ENCODE data around the gene PREX1. TPM values are rescaled to one million over a fixed set of nuclear protein-coding genes. Genes with fewer than 3 reads are reported as not detected.

The PREX1 gene
- total and polyA plus RNA-seq, 9 donors, result 3.8 to 13.6 (median 6.7) TPM

GRCh38 chr20:48658505-48658904 is 169.3 kb downstream of the PREX1 start:
- 86 to 92% (median 89%) methylated on average over 8 of the region's 8 CpGs for WGBS, 3 donors
- no peak overlapping the region for H3K27ac ChIP-seq
- H3K36me3 ChIP-seq, result no peaks in the 10 kb centered on the region
- H3K4me3 ChIP-seq, result no peak overlapping the region
- intact Hi-C loops (cut with DNase I), result loop anchor here in 2 of 4 donors (2.0 to 5.0 kb wide), 2 partner anchors 244 to 249 kb away; no protein-coding TSS in a partner anchor
- no peak for DNase-seq
- no peaks in the 10 kb centered on the region for H3K27me3 ChIP-seq
- no peaks in the 10 kb centered on the region for H3K9me3 ChIP-seq
- TF ChIP-seq POLR2A (IDR thresholded peaks at IDR 0.05) (no peak), EP300 (IDR thresholded peaks at IDR 0.05) (no peak)
- TF ChIP-seq, protein P1, sequence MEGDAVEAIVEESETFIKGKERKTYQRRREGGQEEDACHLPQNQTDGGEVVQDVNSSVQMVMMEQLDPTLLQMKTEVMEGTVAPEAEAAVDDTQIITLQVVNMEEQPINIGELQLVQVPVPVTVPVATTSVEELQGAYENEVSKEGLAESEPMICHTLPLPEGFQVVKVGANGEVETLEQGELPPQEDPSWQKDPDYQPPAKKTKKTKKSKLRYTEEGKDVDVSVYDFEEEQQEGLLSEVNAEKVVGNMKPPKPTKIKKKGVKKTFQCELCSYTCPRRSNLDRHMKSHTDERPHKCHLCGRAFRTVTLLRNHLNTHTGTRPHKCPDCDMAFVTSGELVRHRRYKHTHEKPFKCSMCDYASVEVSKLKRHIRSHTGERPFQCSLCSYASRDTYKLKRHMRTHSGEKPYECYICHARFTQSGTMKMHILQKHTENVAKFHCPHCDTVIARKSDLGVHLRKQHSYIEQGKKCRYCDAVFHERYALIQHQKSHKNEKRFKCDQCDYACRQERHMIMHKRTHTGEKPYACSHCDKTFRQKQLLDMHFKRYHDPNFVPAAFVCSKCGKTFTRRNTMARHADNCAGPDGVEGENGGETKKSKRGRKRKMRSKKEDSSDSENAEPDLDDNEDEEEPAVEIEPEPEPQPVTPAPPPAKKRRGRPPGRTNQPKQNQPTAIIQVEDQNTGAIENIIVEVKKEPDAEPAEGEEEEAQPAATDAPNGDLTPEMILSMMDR (IDR thresholded peaks at IDR 0.05), result no peak
- no peaks in the 10 kb centered on the region for H3K4me1 ChIP-seq (ENCODE audit: insufficient read depth)

- TF ChIP-seq, protein P1 (IDR thresholded peaks at IDR 0.05), result no peak
- TF ChIP-seq EP300 (IDR thresholded peaks at IDR 0.05) (no peak), POLR2A (IDR thresholded peaks at IDR 0.05) (no peak)
- no peaks in the 10 kb centered on the region for H3K4me1 ChIP-seq (ENCODE audit: insufficient read depth)
- H3K27ac ChIP-seq, result no peak overlapping the region
- no peaks in the 10 kb centered on the region for H3K9me3 ChIP-seq
- WGBS, 3 donors, result 83 to 93% (median 87%) methylated on average over 9 of the region's 9 CpGs
- intact Hi-C loops (cut with DNase I), result loop anchor here in 2 of 4 donors (2.0 to 5.0 kb wide), 2 partner anchors 245 to 249 kb away; no protein-coding TSS in a partner anchor
- H3K36me3 ChIP-seq, result no peaks in the 10 kb centered on the region
- H3K27me3 ChIP-seq, result no peaks in the 10 kb centered on the region
- no peak for DNase-seq
- H3K4me3 ChIP-seq, result no peak overlapping the region
Measured at GRCh38 chr20:48658198-48658476, 169.7 kb downstream of the PREX1 start.

DNA sequence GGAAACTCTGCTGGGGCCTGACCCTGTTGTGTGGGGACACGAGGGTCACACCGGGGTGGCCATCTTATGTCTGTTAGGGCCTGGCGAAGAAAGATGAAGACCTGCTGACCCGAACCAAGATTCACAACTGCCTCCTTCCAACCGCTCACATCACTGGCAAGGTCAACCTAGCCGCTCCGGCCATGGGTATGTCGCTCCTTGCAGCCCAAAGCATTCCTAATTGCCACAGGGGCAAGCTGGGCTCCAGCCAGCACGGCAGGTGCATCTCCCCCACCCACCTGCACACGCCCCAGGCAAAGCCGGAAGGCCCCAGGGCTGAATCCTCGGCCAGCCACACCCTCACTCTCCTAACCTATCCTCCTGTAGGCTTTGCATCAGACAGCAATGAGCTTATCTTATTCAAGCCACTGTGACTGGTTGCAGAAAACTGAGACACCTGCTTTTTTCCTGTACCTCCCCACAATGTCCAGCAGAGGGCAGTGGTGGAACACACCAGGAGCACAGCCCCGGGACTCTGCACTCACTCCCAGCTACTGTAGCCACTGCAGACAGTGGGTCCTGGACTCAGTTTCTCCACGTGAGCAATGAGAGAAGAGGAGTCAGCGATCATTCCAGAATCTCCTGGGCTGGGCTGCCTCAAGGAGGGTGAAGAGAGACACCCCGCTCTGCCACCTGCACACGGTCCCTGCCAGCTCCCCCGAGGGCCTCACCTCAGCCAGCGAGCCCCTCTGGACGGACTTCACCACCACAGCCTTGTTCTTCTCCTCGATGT is 170.2 kb downstream of the PREX1 start:
- TF ChIP-seq POLR2A (IDR thresholded peaks at IDR 0.05), result no peak
- TF ChIP-seq, protein P1 (IDR thresholded peaks at IDR 0.05), result peak; percentile 70 to 92 (median 88)
- H3K27me3 ChIP-seq, result no peaks in the 10 kb centered on the region
- H3K9me3 ChIP-seq, result no peaks in the 10 kb centered on the region
- H3K4me1 ChIP-seq (ENCODE audit: insufficient read depth), result no peaks in the 10 kb centered on the region
- DNase-seq, result peak; percentile 61 to 71 (median 64)
- 61 to 65% (median 64%) methylated on average over 21 of the region's 21 CpGs for WGBS, 3 donors
- H3K36me3 ChIP-seq, result no peaks in the 10 kb centered on the region
- intact Hi-C loops (cut with DNase I), result loop anchor here (2.0 to 5.0 kb wide), 4 partner anchors 245 to 250 kb away; no protein-coding TSS in a partner anchor
- no peak overlapping the region for H3K4me3 ChIP-seq
- no peak overlapping the region for H3K27ac ChIP-seq

DNA sequence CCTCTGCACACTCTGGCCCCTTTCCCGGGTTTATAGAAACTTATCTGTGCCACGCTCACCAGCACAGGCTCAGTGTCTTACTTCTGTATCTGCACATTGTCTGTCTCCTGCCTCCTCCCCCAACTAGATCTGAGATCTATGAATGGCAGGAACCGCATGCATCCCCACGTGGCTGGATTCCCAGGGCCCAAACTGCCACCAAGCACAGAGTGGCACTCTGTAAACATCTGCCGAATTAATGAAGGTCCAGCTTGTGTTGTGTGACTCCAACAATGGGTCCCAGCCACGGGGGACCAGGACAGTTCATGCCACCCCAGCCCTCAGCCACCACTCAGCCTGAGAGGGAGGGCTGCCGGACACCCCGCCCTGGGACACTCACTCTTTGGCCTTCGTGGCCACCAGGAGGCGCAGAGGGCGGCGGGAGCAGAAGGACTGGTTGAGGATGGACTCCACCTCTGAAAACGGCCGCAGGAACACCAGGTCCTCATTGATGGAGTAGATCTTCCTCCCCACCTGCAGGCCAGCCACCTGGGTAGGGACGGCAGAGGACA is 171.1 kb downstream of the PREX1 start:
- no peak for DNase-seq
- H3K36me3 ChIP-seq, result no peaks in the 10 kb centered on the region
- H3K4me1 ChIP-seq (ENCODE audit: insufficient read depth), result no peaks in the 10 kb centered on the region
- no peak overlapping the region for H3K27ac ChIP-seq
- no peaks in the 10 kb centered on the region for H3K27me3 ChIP-seq
- intact Hi-C loops (cut with DNase I), result loop anchor here in 3 of 4 donors (2.0 to 5.0 kb wide), 3 partner anchors 248 to 251 kb away; no protein-coding TSS in a partner anchor
- H3K4me3 ChIP-seq, result no peak overlapping the region
- H3K9me3 ChIP-seq, result no peaks in the 10 kb centered on the region
- WGBS, 3 donors, result 82 to 89% (median 85%) methylated on average over 15 of the region's 15 CpGs
- TF ChIP-seq, protein P1 (IDR thresholded peaks at IDR 0.05), result no peak
- TF ChIP-seq EP300 (IDR thresholded peaks at IDR 0.05), result no peak
- TF ChIP-seq POLR2A (IDR thresholded peaks at IDR 0.05), result no peak

Measured in ovary (tissue), 9 donors.